Esophagus muscularis mucosa (tissue), 4 donors: ENCODE data around the gene BEX3. TPM values are rescaled to one million over a fixed set of nuclear protein-coding genes. Genes with fewer than 3 reads are reported as not detected.

Source experiments
- DNase-seq: peaks from one replicate; pipeline ENCODE4 v3.0.0-alpha.2; 2017; ENCODE audit errors: extremely low spot score
- H3K27ac ChIP-seq, 4 donors: fragments of 200-600 bp; sonication (generic); replicated peaks in 1 of 4; 1 replicate in 3 of 4; 2 replicates in 1 of 4; pipeline ENCODE4 v1.5.1; 2016 to 2019; ENCODE audit warnings: mild to moderate bottlenecking in 1 of 4
- H3K27me3 ChIP-seq, 4 donors: fragments of 200-600 bp; sonication (generic); one replicate each; pipeline versions ENCODE4 v1.5.1 to v1.6.0; 2016 to 2019
- H3K36me3 ChIP-seq, 4 donors: fragments of 200-600 bp; sonication (generic); one replicate each; pipeline ENCODE4 v1.5.1; 2016 to 2019
- H3K4me1 ChIP-seq, 4 donors: fragments of 200-600 bp; sonication (generic); one replicate each; pipeline ENCODE4 v1.5.1; 2016 to 2019
- H3K4me3 ChIP-seq, 4 donors: fragments of 200-600 bp; sonication (generic); 1 replicate in 2 of 4; 2 replicates in 2 of 4; pipeline ENCODE4 v1.5.1; 2016 to 2019; ENCODE audit warnings: mild to moderate bottlenecking in 4 of 4, moderate library complexity in 1 of 4
- H3K9me3 ChIP-seq, 4 donors: fragments of 200-600 bp; sonication (generic); 1 replicate in 3 of 4; 2 replicates in 1 of 4; pipeline ENCODE4 v1.5.1; 2016 to 2019
- EP300 ChIP-seq: sonication (generic); formaldehyde crosslinking; IDR thresholded peaks from one replicate; pipeline ENCODE4 v1.6.1; 2017; ENCODE audit warnings: antibody characterized with exemption
- POLR2A ChIP-seq: fragments of 450-650 bp; IDR thresholded peaks from one replicate; pipeline ENCODE4 v1.6.1; 2017; ENCODE audit warnings: antibody characterized with exemption, moderate library complexity, mild to moderate bottlenecking, low read depth
- POLR2AphosphoS5 ChIP-seq, 2 donors: sonication (generic); formaldehyde crosslinking; IDR thresholded peaks; one replicate each; pipeline ENCODE4 v1.6.1; 2017; ENCODE audit warnings: antibody characterized with exemption in 2 of 2
- WGBS: methylation state at CpG from one replicate; pipeline ENCODE4 v1.1.5; 2018; 5-methylcytosine and 5-hydroxymethylcytosine counted together
- intact Hi-C: fragments of 100-400 bp; cut with DNase I; formaldehyde crosslinking; loops from one replicate; pipeline ENCODE4 v1.15.1; 2023
- total RNA-seq, 4 donors: library from RNA; depleted of rRNA; stranded (reverse); fragments of >200 nt; gene quantifications; one replicate each; pipeline versions ENCODE4 v1.1.0 to v1.2.1, GENCODE V29; 2016
- TF ChIP-seq, protein P1 (sequence below), 3 experiments: fragments of 200-600 bp in 2 of 3; fragments of 450-650 bp in 1 of 3; sonication (generic) in 2 of 3; IDR thresholded peaks; one replicate each; pipeline ENCODE4 v1.5.1; 2017 to 2019; ENCODE audit warnings: antibody characterized with exemption in 3 of 3, mild to moderate bottlenecking in 2 of 3, moderate library complexity in 1 of 3

The BEX3 gene
- total RNA-seq, 4 donors from 2014 or later = 119 to 137 (median 130) TPM

DNA sequence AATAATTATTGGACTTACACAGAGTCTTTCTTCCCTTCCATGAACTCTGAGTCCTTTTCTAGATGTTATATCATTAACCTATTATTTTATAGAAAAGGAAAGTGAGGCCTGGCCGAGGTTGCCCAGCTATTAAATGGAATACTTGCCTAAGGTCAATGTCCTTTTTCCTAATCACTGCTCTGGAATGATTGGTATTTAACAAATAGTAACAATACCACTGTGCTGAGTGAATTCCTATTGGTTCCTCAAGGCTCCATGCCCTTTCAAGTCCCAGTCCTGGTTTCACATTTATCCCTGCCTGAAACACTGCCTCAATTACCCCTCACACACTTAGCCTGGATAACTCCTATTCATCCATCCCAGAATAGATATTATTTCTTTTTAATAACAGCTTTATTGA lies 13.9 kb upstream of the BEX3 start:
- H3K27ac ChIP-seq = no peak overlapping the region
- DNase-seq = no peak
- H3K27me3 ChIP-seq = no peaks in the 10 kb centered on the region
- no peak for TF ChIP-seq POLR2AphosphoS5 (IDR thresholded peaks at IDR 0.05)
- TF ChIP-seq, protein P1, sequence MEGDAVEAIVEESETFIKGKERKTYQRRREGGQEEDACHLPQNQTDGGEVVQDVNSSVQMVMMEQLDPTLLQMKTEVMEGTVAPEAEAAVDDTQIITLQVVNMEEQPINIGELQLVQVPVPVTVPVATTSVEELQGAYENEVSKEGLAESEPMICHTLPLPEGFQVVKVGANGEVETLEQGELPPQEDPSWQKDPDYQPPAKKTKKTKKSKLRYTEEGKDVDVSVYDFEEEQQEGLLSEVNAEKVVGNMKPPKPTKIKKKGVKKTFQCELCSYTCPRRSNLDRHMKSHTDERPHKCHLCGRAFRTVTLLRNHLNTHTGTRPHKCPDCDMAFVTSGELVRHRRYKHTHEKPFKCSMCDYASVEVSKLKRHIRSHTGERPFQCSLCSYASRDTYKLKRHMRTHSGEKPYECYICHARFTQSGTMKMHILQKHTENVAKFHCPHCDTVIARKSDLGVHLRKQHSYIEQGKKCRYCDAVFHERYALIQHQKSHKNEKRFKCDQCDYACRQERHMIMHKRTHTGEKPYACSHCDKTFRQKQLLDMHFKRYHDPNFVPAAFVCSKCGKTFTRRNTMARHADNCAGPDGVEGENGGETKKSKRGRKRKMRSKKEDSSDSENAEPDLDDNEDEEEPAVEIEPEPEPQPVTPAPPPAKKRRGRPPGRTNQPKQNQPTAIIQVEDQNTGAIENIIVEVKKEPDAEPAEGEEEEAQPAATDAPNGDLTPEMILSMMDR (IDR thresholded peaks at IDR 0.05) = no peak
- TF ChIP-seq EP300 = no peak
- TF ChIP-seq POLR2A = no peak
- H3K9me3 ChIP-seq = no peaks in the 10 kb centered on the region
- H3K36me3 ChIP-seq = no peaks in the 10 kb centered on the region
- H3K4me1 ChIP-seq = peaks cover 0 to 5% (median 2%) of the 10 kb centered on the region in 4 donors
- intact Hi-C loops = no loop called here
- no peak overlapping the region for H3K4me3 ChIP-seq
- WGBS = 24% methylated on average over 1 of the region's 1 CpG

DNA sequence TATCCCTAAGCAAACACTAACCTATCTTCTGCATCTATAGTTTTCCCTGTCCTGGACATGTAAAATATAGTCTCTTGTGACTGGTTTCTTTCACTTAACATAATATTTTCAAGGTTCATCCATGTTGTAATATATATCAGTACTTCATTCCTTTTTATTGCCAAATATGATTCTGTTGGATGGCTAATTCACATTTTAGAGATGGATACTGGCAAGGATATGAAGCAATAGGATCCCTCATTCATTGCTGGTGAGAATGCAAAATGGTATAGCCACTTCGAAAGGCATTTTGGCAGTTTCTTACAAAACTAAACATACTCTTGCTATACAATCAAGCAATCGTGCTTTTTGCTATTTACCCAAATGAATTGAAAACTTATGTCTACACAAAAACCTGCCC lies 13.3 kb upstream of the BEX3 start:
- no peak overlapping the region for H3K27ac ChIP-seq
- H3K4me3 ChIP-seq = no peak overlapping the region
- no peaks in the 10 kb centered on the region for H3K9me3 ChIP-seq
- 86% methylated on average over 2 of the region's 2 CpGs for WGBS
- TF ChIP-seq POLR2A = no peak
- no peak for TF ChIP-seq POLR2AphosphoS5 (IDR thresholded peaks at IDR 0.05)
- no peak for TF ChIP-seq EP300
- TF ChIP-seq, protein P1 (IDR thresholded peaks at IDR 0.05) = no peak
- H3K4me1 ChIP-seq = no peaks in the 10 kb centered on the region
- no peak for DNase-seq
- intact Hi-C loops = no loop called here
- no peaks in the 10 kb centered on the region for H3K36me3 ChIP-seq
- no peaks in the 10 kb centered on the region for H3K27me3 ChIP-seq

DNA sequence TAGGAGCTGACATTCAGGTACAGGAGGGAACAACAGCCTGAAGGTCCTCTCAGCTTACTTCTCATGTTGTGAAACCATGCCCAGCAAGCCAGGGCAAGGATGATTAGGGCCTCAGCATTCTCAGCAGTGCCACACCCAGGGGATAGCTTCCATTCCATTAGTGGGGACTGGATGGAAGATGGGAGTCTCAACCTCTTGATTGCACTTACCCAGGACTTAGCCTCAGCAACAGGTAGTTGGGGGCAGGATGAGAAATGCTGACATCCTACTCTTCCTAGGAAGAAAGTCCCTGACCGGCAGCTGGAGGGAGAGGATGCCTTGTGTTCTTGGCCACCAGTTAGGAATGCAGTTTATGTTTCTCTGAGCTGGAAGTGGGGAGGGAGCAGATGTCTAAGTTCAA lies 8.8 kb upstream of the BEX3 start:
- Histone ChIP-seq H3K4me1 (no peaks in the 10 kb centered on the region), H3K4me3 (no peak overlapping the region), H3K36me3 (no peaks in the 10 kb centered on the region), H3K27ac (no peak overlapping the region), H3K9me3 (no peaks in the 10 kb centered on the region), H3K27me3 (peaks cover 0 to 3% (median 0%) of the 10 kb centered on the region in 4 donors)
- DNase-seq = no peak
- no peak for TF ChIP-seq EP300
- TF ChIP-seq POLR2AphosphoS5 (IDR thresholded peaks at IDR 0.05) = no peak
- no peak for TF ChIP-seq POLR2A
- TF ChIP-seq, protein P1 (IDR thresholded peaks at IDR 0.05) = no peak
- intact Hi-C loops = no loop called here
- 67% methylated on average over 1 of the region's 1 CpG for WGBS

DNA sequence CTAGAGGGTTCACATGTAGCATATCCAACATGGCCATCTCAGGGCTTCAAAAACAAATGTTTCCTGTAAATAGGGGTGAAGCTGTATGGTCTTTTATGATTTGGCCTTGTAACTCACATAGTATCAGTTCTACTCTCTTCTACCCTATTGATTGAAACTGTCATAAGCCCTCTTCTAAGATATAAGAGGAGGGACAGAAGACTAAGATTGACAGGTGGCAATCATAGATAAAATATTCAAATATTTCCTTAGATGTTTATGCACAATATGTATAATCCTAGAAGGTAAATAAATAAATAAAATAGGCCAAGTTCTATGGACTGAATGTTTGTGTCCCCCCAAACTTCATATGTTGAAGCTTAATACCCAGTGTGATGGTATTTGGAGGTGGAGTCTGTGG lies 6.9 kb upstream of the BEX3 start:
- Histone ChIP-seq H3K27me3 (peaks cover 0 to 3% (median 0%) of the 10 kb centered on the region in 4 donors), H3K9me3 (no peaks in the 10 kb centered on the region), H3K4me1 (no peaks in the 10 kb centered on the region), H3K27ac (no peak overlapping the region), H3K36me3 (no peaks in the 10 kb centered on the region), H3K4me3 (no peak overlapping the region)
- DNase-seq = no peak
- TF ChIP-seq POLR2A = no peak
- TF ChIP-seq, protein P1 (IDR thresholded peaks at IDR 0.05) = no peak
- no peak for TF ChIP-seq EP300
- no peak for TF ChIP-seq POLR2AphosphoS5 (IDR thresholded peaks at IDR 0.05)
- intact Hi-C loops = no loop called here

DNA sequence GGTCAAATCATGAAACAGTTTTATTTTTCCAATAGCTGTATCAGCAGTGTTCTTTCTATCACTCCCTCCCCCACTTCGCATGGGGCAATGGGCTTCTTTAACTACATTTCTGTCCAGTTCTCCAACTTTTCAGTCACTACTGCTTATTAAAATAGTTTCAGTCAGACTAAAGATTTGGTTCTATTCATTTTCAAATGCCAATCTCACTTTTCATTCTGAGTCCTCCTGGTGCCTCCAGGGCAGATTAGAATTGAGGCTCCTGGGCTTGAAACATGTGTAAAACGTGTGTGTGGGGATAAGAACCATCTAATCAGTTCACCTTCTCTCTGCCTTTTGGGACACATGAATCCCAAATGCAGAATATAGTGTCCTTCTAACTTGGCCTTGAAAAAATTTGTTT lies 3.5 kb upstream of the BEX3 start:
- Histone ChIP-seq H3K27ac (no peak overlapping the region), H3K9me3 (no peaks in the 10 kb centered on the region), H3K4me1 (peaks cover 0 to 5% (median 2%) of the 10 kb centered on the region in 4 donors), H3K36me3 (no peaks in the 10 kb centered on the region), H3K27me3 (peaks cover 0 to 3% (median 0%) of the 10 kb centered on the region in 4 donors), H3K4me3 (no peak overlapping the region)
- intact Hi-C loops = no loop called here
- WGBS = 56% methylated on average over 2 of the region's 2 CpGs
- TF ChIP-seq POLR2AphosphoS5 (IDR thresholded peaks at IDR 0.05) (no peak), POLR2A (no peak), EP300 (no peak)
- TF ChIP-seq, protein P1 (IDR thresholded peaks at IDR 0.05) = no peak
- DNase-seq = no peak
